ENCODE measurements around the gene SAP30BP.

DNA sequence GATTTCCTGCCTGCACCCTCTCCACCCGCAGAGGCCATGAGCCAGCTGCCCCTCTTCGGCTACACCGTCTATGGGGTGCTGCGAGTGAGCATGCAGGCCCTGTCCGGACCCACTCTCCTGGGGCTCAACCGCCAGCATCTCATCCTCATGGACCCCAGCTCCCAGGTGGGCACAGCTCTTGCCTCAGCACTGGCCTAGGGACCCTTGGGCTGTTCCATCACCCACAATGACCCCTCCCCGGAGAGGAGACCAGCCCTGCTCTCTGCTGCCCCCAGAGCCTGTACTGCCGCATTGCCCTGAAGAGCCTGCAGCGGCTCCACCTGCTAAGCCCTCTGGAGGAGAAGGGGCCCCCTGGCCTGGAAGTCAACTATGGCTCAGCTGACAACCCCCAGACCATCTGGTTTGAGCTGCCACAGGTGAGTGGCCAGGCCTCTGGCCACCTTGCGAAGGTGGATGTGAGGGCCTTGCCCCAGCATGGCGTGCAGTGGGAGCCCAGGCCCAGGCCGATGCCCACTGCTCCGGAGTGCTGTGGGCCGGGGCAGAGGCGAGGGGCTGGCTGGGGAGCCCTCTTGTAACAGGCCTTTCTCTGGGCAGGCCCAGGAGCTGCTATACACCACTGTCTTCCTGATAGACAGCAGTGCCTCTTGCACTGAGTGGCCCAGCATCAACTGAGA is 41.2 kb upstream of the SAP30BP start:
- TF ChIP-seq CTCF (IDR thresholded peaks at IDR 0.05) = peak; percentile 13 to 51 (median 35)
- TF ChIP-seq POLR2A (IDR thresholded peaks at IDR 0.05) = no peak

All from body of pancreas (tissue), 4 donors.